HG03045 (cell line): ENCODE data around the gene UBE2V1.
"Not testable (repeated sequence)": the region's sequence is repeated elsewhere in the genome, so short reads cannot be mapped to it uniquely, and the experiment has no call there.

Experiments used
- ATAC-seq: cut with Tn5 transposase; IDR thresholded peaks from one replicate; pipeline ENCODE4 v1.9.1; 2021; ENCODE audit warnings: mild to moderate bottlenecking, moderate library complexity; ENCODE audit not compliant: unreplicated experiment

UBE2V1 gene

DNA sequence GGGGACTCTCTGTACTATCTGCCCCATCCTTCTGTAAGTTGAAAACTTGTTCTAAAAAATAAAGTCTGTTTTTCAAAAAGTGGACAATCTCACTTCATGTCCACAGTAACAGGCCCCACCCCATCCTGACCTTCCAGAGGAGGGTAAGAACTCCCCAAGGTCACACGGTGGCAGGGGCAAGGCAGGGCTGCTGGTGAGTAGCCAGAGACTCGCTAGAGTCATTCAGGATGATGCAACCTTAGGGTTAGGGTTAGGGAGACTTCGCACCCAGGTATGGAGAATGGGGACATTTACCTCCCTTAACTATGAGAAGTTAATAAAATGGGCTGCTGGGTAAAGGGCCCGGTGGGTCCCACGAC is 25.1 kb upstream of the UBE2V1 start:
- no peak for ATAC-seq

- ATAC-seq: not testable (repeated sequence)
Observed at GRCh38 chr20:50137702-50138101, 24.8 kb upstream of the UBE2V1 start.

GRCh38 chr20:50136822-50137599 is 24.1 kb upstream of the UBE2V1 start:
- no peak for ATAC-seq

DNA sequence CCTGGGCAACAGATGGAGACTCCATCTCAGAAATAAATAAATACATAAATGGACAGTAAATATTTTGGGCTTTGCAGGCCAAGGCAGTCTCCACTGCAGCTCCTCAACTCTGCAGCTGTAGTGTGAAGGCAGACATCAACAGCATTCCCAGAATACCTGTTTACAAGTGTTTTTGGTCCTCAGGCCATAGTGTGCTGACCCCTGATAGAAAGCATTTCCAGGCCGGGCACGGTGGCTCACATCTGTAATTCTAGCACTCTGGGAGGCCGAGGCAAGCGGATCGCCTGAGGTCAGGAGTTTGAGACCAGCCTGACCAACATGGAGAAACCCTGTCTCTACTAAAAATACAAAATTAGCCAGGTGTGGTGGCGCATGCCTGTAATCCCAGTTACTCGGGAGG is 22.2 kb upstream of the UBE2V1 start:
- not testable (repeated sequence) for ATAC-seq

DNA sequence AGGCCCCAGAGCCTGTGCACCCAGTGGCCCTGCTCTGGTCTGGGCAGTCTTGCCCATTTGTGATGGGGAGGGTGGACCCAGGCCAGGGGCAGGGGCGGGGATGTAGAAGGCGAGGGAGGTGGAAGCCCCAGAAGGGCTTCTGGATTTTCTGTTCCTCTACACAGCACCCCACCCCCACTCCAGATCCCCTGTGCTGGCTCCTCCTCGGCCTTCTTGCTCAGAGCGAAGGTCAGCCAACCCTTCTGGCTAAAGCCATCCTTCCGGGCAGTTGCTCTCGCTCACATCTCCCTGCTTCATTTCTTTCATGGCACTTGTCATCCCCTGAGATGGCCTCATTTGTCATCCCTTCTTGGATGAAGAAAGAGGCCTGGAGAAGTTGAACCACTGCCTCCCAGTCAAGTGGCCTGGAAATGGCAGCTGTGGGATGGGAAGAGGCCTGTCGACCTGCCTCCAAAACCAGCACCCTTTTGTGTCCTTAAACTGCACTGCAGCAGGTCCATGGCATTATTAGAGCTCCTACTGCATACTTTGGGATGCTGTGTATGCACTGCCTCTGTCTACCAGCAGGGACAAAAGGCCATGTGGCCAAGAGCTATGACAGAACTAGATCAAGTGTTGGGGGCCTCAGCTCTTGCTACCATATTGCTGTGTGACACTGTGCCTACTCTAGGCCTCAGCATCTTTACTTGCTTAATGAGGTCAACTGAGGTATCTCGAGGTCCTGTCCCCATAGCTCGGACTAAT is 20.7 kb upstream of the UBE2V1 start:
- no peak for ATAC-seq

GRCh38 chr20:50133041-50133440 is 20.1 kb upstream of the UBE2V1 start:
- ATAC-seq: no peak

- no peak for ATAC-seq
Observed at GRCh38 chr20:50130995-50131394, 18.0 kb upstream of the UBE2V1 start.

- ATAC-seq: no peak
Observed at GRCh38 chr20:50130356-50130723, 17.4 kb upstream of the UBE2V1 start.

DNA sequence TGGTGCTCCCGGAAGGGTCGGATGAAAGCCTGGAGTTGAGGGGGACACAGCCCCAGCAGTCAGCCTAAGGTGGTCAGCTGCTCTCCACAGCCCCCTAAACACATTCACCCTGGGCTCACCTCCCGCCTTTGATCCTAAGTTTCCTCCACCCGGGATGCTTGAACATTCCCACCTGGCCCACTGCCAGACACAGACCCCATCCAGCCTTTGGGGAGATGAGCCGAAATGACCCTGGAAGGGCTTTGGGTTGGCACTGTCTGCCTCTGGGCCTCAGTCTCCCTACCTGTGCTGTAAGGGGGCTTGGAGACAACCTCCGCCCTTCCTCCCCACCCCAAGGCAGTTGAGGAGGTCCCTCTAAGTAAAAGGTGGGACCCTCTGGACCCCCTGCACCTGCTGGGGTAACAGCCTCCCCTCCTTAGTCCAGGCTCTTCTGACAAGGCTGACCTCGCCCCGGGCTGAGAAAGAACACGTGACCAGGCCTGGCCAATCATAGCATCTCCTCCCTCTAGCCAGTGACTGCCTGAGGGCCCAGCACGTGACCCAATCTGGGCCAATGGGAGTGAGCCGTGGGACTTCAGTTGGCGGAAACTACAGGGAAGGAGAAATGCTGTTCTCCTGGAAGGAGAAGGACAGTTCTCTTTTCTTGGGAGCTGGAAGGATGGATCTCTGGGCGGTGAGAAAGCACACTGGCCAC is 16.9 kb upstream of the UBE2V1 start:
- no peak for ATAC-seq

- ATAC-seq: no peak
Observed at GRCh38 chr20:50128520-50128905, 15.6 kb upstream of the UBE2V1 start.

DNA sequence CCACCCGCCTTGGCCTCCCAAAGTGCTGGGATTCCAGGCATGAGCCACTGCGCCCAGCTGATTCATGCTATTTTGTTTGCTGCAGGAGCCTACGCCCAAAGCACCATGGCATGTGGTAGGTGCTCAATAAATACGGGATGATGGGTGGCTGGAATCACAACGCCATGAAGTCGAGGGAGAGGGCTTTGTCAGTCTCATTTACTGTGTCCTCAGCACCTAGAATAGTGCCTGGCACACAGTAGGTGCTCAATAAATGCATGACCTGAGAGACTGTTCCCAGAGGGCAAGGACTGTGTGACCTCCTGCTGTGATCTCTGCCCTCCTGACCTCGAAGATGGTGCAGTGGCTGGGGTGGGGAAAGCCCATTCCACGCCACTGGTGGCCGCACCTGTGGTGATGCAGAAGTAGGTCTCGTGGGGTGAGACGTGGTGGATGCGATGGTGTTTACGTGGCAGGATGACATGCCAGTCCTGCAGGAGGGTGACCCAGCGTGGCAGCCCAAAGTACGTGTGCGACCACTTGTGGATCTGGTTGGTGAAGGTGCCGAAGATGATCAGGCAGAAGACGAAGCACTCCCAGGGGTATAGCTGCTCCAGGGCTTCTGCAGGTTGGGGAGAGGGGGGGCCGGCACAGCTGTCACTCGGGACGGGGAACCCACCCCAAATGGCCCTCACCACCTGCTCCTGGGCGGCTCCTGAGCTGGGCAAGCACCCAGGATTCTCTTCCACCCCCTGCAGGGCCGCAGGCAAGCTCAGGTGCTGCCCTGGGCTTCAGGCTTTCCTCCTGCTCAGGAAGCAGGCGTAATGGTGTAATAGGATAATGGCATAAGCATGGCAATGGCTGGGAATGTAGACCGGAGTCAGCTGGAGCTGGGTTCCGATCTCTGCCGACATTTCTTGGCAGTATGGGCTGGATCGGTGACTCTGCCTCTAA is 14.9 kb upstream of the UBE2V1 start:
- no peak for ATAC-seq

DNA sequence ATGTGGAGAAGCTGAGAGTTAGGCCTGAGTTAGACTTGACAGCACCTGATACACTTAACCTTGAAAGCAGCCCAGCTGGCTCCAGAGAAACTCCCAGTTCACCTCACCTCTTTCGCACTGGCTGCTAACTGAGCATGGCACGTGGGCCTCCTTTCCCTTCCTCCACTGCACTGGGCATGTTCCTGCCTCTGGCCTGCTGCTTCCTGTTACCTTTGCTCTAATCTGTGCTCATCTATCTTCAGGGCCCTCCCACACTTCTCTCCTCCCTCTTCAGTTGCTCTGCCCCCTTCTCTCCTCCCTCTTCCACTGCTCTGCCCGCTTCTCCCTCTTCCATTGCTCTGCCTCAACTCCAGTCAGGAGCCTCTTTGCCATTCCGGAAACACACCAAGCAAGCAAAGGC is 13.7 kb upstream of the UBE2V1 start:
- ATAC-seq: no peak

DNA sequence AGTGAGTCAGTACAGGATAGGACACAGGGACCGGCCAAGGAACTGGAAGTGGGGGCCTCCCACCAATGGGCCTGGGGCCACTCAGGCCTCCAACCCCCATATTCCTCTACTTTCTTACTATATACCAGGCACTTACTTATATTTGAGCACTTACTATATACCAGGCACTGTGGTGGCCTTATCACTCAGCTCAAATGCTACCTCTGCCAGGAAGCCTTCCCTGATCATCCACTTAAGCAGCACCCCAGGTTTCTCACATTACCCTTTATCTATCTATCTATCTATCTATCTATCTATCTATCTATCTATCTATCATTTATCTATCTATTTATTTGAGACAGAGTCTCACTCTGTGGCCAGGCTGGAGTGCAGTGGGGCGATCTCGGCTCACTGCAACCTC is 12.3 kb upstream of the UBE2V1 start:
- ATAC-seq: no peak

- no peak for ATAC-seq
Observed at GRCh38 chr20:50124496-50124895, 11.5 kb upstream of the UBE2V1 start.

DNA sequence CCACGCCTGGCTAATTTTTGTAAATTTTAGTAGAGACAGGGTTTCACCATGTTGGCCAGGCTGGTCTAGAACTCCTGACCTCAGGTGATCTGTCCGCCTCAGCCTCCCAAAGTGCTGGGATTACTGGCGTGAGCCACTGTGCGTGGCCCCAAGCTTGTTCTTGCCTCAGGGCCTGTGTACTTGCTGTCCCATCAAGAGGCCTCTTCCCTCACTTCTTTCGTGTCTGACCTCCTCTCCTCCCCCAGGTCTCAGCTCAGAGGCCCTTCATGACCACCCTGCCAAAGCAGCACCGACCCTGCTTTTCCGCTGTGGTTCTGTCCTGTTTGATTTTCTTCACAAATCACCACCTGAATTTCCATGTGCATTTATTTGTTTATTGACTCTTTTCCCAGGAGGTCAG is 10.5 kb upstream of the UBE2V1 start:
- ATAC-seq: no peak

DNA sequence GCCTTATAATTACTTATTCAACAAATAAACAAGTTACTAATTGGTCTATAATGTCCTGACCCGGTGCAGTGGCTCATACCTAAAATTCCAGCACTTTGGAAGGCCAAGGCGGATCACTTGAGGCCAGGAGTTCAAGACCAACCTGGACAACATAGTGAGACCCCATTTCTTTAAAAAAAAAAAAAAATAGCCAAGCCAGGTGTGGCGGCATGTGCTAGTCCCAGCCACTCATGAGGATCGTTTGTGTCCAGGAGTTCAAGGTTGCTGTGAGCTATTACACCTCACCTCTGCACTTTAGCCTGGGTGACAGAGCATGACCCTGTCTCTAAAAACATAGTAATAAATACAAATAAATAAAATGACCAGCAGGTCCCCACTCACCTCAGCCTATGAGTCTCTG is 9.8 kb upstream of the UBE2V1 start:
- no peak for ATAC-seq

- ATAC-seq: no peak
Observed at GRCh38 chr20:50121858-50122271, 8.9 kb upstream of the UBE2V1 start.

DNA sequence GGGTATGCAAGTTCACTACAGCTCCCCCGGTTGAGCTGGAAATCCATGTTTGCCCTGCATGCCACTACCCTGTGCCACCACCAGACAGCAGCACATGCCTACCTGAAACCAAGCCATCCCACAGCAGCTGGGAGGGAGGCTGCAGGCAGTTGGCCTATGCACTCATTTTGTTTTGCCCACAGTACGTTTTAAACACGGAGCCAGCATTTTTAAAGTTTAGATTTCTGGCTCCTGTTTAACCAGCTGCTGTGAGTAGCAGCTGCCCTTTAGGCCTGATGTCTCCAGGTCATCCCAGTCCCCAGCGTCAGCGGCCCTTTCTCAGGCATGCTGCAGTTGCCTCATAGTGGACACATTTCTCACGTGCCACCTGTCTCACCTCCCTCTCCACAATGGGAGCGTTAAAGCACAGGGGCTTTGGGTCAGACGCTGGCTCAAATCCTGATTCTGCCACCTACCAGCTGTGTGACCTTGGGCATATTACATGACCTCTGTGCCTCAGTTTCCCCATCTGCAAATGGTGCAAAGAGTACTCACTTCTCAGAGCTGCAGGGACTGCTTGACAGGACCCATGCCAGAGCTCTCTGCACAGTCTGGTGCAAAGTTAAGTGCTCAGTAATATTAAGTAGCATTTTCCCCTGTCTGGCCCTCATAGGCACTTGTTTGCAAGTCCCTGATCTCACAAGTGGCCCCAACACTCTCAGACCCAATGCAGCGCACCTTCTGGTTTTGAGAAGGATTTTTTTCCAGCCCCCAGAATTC is 8.2 kb upstream of the UBE2V1 start:
- no peak for ATAC-seq

- ATAC-seq: no peak
Observed at GRCh38 chr20:50118203-50118602, 5.3 kb upstream of the UBE2V1 start.

DNA sequence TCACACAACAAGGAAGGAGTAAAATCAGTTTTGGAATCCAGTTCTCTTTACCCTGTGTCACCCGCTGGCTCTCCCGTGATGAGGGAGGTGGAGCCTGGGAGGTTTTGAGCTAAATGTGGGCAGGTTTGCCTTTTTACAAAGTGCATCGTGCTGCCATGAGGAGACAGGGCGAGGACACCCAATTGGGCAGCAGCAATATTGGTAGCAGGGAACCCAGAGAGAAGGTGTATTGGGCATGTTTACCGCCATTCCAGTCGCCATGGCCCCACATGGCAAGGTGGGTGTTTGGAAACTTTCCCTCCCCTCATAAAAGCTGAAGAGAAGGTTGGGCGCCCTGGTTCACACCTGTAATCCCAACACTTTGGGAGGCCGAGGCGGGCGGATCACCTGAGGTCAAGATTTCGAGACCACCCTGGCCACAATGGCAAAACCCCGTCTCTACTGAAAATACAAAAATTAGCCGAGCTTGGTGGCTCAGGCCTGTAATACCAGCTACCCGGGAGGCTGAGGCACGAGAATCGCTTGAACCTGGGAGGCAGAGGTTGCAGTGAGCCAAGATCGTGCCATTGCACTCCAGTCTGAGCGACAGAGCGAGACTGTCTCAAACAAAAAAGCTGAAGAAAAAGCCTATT is 3.5 kb upstream of the UBE2V1 start:
- ATAC-seq: no peak
